ENCODE measurements around the gene TEPSIN.

TEPSIN gene

GRCh38 chr17:81238815-81239713, at the start of gene TEPSIN, which contains the start of gene NDUFAF8:
Gene TEPSIN, minus strand, starts transcription at chr17:81239055. Its CDS starts 22 bp downstream, at chr17:81239033.
Gene NDUFAF8, plus strand, starts transcription at chr17:81239318. Its CDS starts 46 bp downstream, at chr17:81239364.
- in situ Hi-C loops (cut with MboI; ENCODE audit: low sequenced_read_pairs) = loop anchor here (5.0 kb wide), 1 partner anchor 87 kb away; no protein-coding TSS in a partner anchor

GRCh38 chr17:81287741-81288430, 49.0 kb upstream of the TEPSIN start:
- in situ Hi-C loops (cut with MboI; ENCODE audit: low sequenced_read_pairs) = no loop called here

DNA sequence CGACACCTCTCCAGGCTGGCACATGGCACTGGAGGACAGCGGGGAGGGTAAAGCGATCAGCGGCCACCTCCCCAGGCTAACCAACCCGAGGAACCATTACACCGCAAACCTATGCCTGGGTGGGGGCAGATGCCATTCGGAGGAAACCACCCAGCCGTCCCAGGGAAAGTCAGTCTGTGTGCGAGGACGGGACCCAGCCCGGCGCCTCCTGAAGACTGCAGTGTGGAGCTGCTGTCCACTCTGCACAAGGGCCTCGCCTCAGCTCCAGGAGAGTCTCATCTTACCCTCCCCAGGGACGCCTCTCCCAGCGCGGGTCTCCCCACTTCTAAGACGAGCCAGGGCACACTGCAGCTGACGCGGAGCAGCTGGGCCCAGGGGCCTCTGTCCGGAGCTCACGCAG, 48.3 kb upstream of the TEPSIN start:
- in situ Hi-C loops (cut with MboI; ENCODE audit: low sequenced_read_pairs) = no loop called here

- in situ Hi-C loops (cut with MboI; ENCODE audit: low sequenced_read_pairs) = no loop called here
Observed at GRCh38 chr17:81286491-81287145, 47.8 kb upstream of the TEPSIN start.

GRCh38 chr17:81285894-81286293, 47.0 kb upstream of the TEPSIN start:
- in situ Hi-C loops (cut with MboI; ENCODE audit: low sequenced_read_pairs) = no loop called here

DNA sequence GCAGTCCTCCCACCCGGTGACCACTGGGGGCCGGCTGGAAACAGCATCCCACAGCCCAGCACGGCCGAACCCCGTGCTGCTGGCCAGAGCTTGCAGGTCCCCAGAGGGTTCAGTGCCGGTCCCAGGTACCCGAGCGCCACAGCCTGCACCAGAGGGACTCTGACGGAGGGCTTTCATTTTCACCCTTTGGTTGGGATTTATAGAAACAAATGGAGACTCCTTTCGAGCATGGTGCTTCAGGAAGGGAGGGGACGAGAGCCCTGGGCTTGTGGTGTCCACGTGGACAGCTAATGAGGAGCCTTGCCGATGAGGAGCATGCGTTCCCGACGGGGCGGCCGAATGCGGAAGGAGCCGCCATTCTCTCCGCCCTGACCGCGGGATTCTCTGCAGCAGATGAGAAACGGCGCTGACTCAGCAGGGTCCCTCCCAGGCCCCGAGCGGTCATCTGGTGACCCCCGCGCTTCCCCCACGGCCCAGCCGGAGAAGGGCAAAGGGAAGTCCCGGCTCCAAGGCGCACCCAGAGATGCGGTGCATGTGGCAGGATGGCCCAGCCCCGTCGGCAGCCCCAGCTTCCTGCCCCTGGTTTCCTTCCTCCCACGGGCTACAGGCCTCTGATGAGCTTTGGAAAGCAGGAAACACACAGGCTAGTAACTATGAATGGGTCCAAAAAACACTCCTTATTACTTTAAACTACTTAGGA, 46.5 kb upstream of the TEPSIN start:
- in situ Hi-C loops (cut with MboI; ENCODE audit: low sequenced_read_pairs) = no loop called here

GRCh38 chr17:81282876-81283275, 44.0 kb upstream of the TEPSIN start:
- in situ Hi-C loops (cut with MboI; ENCODE audit: low sequenced_read_pairs) = no loop called here

DNA sequence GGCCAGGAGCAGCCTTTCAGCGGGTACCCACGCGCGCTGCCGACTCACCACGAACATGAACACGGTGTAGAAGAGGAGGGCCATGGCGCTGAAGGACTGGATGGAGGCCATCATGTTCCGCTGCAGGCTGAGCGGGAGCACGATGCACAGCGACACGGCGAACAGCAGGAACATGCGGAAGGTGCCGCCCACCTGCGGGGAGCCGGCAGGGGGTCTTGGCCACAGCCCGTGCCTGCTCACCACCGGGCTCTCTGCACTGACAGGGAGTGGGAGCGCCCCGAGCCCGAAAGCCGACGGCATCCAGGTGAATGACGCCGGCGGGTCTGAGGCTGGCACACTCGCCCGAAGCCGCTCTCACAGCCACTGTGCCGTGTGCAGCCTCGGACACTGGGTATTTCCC, 43.3 kb upstream of the TEPSIN start:
- in situ Hi-C loops (cut with MboI; ENCODE audit: low sequenced_read_pairs) = no loop called here

GRCh38 chr17:81280571-81280970, 41.7 kb upstream of the TEPSIN start:
- in situ Hi-C loops (cut with MboI; ENCODE audit: low sequenced_read_pairs) = no loop called here

GRCh38 chr17:81279278-81280275, 40.7 kb upstream of the TEPSIN start:
- in situ Hi-C loops (cut with MboI; ENCODE audit: low sequenced_read_pairs) = no loop called here

GRCh38 chr17:81278831-81279230, 40.0 kb upstream of the TEPSIN start:
- in situ Hi-C loops (cut with MboI; ENCODE audit: low sequenced_read_pairs) = no loop called here

DNA sequence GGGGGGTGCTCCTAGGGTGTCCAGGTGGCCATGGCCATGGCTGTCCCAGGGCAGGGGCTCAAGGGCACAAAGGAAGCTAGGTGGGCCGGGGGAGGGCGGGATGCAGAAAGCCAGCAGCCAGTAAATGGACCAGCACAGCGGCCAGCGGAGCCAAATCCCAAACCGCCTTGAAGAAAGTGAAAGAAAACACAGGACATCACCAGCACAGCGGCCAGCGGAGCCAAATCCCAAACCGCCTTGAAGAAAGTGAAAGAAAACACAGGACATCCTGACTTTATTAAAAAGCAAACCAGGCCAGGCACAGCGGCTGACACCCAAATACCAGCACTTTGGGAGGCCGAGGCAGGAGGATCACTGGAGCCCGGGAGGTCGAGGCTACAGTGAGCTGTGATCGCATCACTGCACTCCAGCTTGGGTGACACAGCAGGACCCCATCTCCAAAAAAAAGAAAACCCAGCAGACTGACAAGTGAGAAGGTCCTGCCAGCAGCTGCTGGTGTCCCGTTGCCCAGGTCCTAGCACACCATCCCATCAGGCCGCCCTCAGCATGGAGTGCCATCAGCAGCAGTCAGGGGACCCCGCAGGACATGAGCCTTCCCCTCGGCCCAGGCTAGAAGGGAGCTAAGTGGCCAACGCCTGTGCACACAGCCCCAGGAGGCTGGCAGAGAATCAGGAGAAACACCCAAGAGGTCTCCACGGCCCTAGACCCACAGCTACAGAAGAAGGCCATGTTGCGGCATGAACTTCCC, 39.3 kb upstream of the TEPSIN start:
- in situ Hi-C loops (cut with MboI; ENCODE audit: low sequenced_read_pairs) = no loop called here

GRCh38 chr17:81277421-81277820, 38.6 kb upstream of the TEPSIN start:
- in situ Hi-C loops (cut with MboI; ENCODE audit: low sequenced_read_pairs) = no loop called here

- in situ Hi-C loops (cut with MboI; ENCODE audit: low sequenced_read_pairs) = no loop called here
Observed at GRCh38 chr17:81276781-81277180, 37.9 kb upstream of the TEPSIN start.

GRCh38 chr17:81274471-81274855, 35.6 kb upstream of the TEPSIN start:
- in situ Hi-C loops (cut with MboI; ENCODE audit: low sequenced_read_pairs) = loop anchor here (25.0 kb wide), 1 partner anchor 313 kb away; no protein-coding TSS in a partner anchor

DNA sequence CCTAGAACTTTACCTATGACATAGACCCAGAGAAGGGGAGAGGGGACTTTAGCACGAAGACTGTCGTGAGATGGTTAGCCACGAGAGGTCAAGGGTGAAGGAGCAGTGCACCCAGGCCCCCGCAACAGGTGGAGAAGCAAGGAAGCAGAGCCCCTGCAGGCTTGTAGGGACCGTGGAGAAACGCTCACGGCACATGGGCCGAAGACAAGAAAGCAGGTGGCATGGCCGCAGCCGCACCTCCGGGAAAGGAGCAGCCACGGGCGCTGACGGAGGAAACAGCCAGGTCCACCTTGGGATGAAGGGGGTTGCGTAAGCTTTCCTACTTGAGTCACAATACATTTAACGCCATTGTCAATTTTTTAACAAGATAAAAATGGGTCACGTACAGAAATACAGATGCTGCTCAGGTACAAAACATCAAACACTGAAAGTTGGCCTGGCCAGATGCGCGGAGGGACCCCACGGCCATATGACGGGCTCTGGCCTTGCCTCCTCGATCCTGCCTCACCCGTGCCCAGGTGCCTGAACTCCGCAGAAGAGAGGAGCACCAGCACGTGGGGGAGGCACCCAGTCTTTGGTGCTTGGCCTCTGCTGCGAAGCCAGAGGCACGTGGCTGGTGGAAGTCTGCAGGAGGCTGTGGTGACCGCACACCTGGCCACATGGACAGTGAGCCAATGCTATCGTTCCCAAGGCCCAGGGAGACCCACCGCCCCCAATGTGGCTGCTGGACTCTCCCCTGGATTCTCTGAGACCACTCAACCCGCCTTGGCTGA, 35.0 kb upstream of the TEPSIN start:
- in situ Hi-C loops (cut with MboI; ENCODE audit: low sequenced_read_pairs) = loop anchor here (25.0 kb wide), 1 partner anchor 313 kb away; no protein-coding TSS in a partner anchor

DNA sequence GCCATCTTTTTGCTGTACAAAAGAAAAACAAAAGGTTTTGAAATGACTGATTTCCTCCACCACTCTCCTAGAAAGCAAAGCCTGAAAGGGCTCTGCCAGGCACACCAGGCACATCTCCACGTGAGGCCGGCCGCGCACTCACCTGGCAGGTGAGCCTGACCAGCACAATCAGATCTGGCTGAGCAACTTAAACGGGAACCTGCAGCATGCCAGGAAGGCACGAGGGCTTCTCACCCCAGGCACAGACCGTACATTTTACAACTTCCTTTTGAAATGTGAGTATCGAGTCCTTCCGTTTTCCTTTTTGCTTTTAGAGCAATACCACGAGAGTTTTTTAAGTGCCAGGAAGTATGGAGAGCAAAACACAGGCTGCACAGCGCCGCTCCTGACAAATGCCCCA, 33.8 kb upstream of the TEPSIN start:
- in situ Hi-C loops (cut with MboI; ENCODE audit: low sequenced_read_pairs) = loop anchor here (25.0 kb wide), 1 partner anchor 315 kb away; no protein-coding TSS in a partner anchor

- in situ Hi-C loops (cut with MboI; ENCODE audit: low sequenced_read_pairs) = loop anchor here (25.0 kb wide), 1 partner anchor 316 kb away; no protein-coding TSS in a partner anchor
Observed at GRCh38 chr17:81271226-81271625, 32.4 kb upstream of the TEPSIN start.

All from HL-60/S4 (cell line).